Measurements from ENCODE around the gene UMODL1. TPM values are rescaled to one million over a fixed set of nuclear protein-coding genes. Genes with fewer than 3 reads are reported as not detected.

UMODL1 gene
- total and polyA plus RNA-seq, 2 of the 13 experiments (the other 11 are each of a cell fraction or from before 2014, with no cell fraction given), result not detected

GRCh38 chr21:42135386-42136052, 64.4 kb downstream of the UMODL1 start:
- Histone ChIP-seq H3K27me3 (ENCODE audit: control insufficient read depth in 1 of 2, insufficient read depth in 2 of 2, low read length in 2 of 2) (peaks cover 2 to 14% of the 10 kb centered on the region in 2 experiments; a peak in 1 of 5 replicates), H3K27ac (ENCODE audit: extremely low read length, insufficient read depth, low read length) (no peak overlapping the region), H4K20me1 (ENCODE audit: insufficient read depth, low read length) (no peaks in the 10 kb centered on the region), H3K4me2 (ENCODE audit: low read depth, low read length) (no peak overlapping the region), H3K9me3 (ENCODE audit: low read length) (no peaks in the 10 kb centered on the region), H2AFZ (ENCODE audit: low read length) (no peak overlapping the region), H3K4me1 (ENCODE audit: insufficient read depth, low read length) (no peaks in the 10 kb centered on the region), H3K79me2 (ENCODE audit: insufficient read depth, low read length) (no peaks in the 10 kb centered on the region), H3K9ac (ENCODE audit: insufficient read depth, low read depth, low read length) (no peak overlapping the region), H3K4me3 (replicated peaks in 1 of 3; ENCODE audit: insufficient read depth in 1 of 3, low read depth in 2 of 3, low read length in 3 of 3) (no peak overlapping the region), H3K36me3 (replicated peaks in 1 of 2; ENCODE audit: control insufficient read depth in 1 of 2, insufficient read depth in 2 of 2, low read length in 2 of 2) (no peaks in the 10 kb centered on the region)
- ATAC-seq (no peak), DNase-seq (ENCODE audit: low spot score) (no peak), FAIRE-seq (no peak)
- intact Hi-C loops (cut with micrococcal nuclease; ENCODE audit: unreplicated experiment), result no loop called here
- no TSS peak for BruUV-seq (replicated peaks)
- TF ChIP-seq ZNF138 (CRISPR knock-in tag; IDR thresholded peaks at IDR 0.05; ENCODE audit: low read depth) (no peak), HOXA3 (CRISPR knock-in tag; IDR thresholded peaks at IDR 0.05) (no peak), REPIN1 (CRISPR knock-in tag; IDR thresholded peaks at IDR 0.05; ENCODE audit: borderline replicate concordance, low read depth) (no peak), SP1 (IDR thresholded peaks at IDR 0.05) (no peak), SP1 (CRISPR knock-in tag; IDR thresholded peaks at IDR 0.05) (no peak), GTF3A (CRISPR knock-in tag; conservative IDR thresholded peaks at IDR 0.05) (no peak), JUNB (CRISPR knock-in tag; IDR thresholded peaks at IDR 0.05; ENCODE audit: borderline replicate concordance) (no peak), ZNF746 (CRISPR knock-in tag; IDR thresholded peaks at IDR 0.05) (no peak)
- in situ Hi-C loops (cut with HindIII; ENCODE audit: extremely low pct_ligation_motif_present, low pct_unique_long_range_greater_than_20kb), result no loop called here
- CTCF ChIA-PET (ENCODE audit: low intra/inter-chr PET ratio, low total read pairs), result no interaction called here
- 52% methylated on average over 5 of the region's 14 CpGs for WGBS (ENCODE audit: low lambda C conversion rate)
- POLR2A ChIA-PET, result no interaction called here

- Histone ChIP-seq H2AFZ (ENCODE audit: low read length) (no peak overlapping the region), H3K27me3 (ENCODE audit: control insufficient read depth in 1 of 2, insufficient read depth in 2 of 2, low read length in 2 of 2) (peaks cover 2 to 14% of the 10 kb centered on the region in 2 experiments; a peak in 1 of 5 replicates), H3K4me2 (ENCODE audit: low read depth, low read length) (no peak overlapping the region), H3K27ac (ENCODE audit: extremely low read length, insufficient read depth, low read length) (no peak overlapping the region), H3K9ac (ENCODE audit: insufficient read depth, low read depth, low read length) (no peak overlapping the region), H3K9me3 (ENCODE audit: low read length) (no peaks in the 10 kb centered on the region), H4K20me1 (ENCODE audit: insufficient read depth, low read length) (no peaks in the 10 kb centered on the region), H3K79me2 (ENCODE audit: insufficient read depth, low read length) (no peaks in the 10 kb centered on the region), H3K4me1 (ENCODE audit: insufficient read depth, low read length) (no peaks in the 10 kb centered on the region), H3K4me3 (replicated peaks in 1 of 3; ENCODE audit: insufficient read depth in 1 of 3, low read depth in 2 of 3, low read length in 3 of 3) (no peak overlapping the region), H3K36me3 (replicated peaks in 1 of 2; ENCODE audit: control insufficient read depth in 1 of 2, insufficient read depth in 2 of 2, low read length in 2 of 2) (no peaks in the 10 kb centered on the region)
- intact Hi-C loops (cut with micrococcal nuclease; ENCODE audit: unreplicated experiment), result no loop called here
- in situ Hi-C loops (cut with HindIII; ENCODE audit: extremely low pct_ligation_motif_present, low pct_unique_long_range_greater_than_20kb), result no loop called here
- ATAC-seq, result no peak
- ChIA-PET CTCF (ENCODE audit: low intra/inter-chr PET ratio, low total read pairs) (no interaction called here), POLR2A (no interaction called here)
- FAIRE-seq, result no peak
- WGBS (ENCODE audit: low lambda C conversion rate), result 61% methylated on average over 21 of the region's 22 CpGs
- BruUV-seq (replicated peaks), result no TSS peak
- no peak for DNase-seq (ENCODE audit: low spot score)
- TF ChIP-seq ZNF382 (CRISPR knock-in tag; IDR thresholded peaks at IDR 0.05; ENCODE audit: borderline replicate concordance) (no peak), TAF15 (IDR thresholded peaks at IDR 0.05; ENCODE audit: low read depth, low read length, poor library complexity, severe bottlenecking) (no peak), ATF2 (CRISPR knock-in tag; IDR thresholded peaks at IDR 0.05) (no peak), TEAD2 (CRISPR knock-in tag; IDR thresholded peaks at IDR 0.05) (no peak)
These were observed 66.2 kb downstream of the UMODL1 start for GRCh38 chr21:42137191-42137904.
